SU-DHL-6 (cell line): ENCODE results near the gene SGPL1.

Experiments
- H2AFZ ChIP-seq: fragments of 200-600 bp; sonication (generic); 2 replicates; pipeline ENCODE4 v1.6.1; 2014; ENCODE audit warnings: low read depth, mild to moderate bottlenecking, moderate library complexity, mixed read lengths, antibody characterized with exemption, low read length; ENCODE audit not compliant: severe bottlenecking
- H3F3A ChIP-seq: fragments of 200-600 bp; shearing (Covaris generic); 2 replicates; pipeline ENCODE4 v1.6.0; 2016; ENCODE audit warnings: antibody characterized with exemption, mild to moderate bottlenecking; ENCODE audit not compliant: insufficient read depth
- H3K27ac ChIP-seq: fragments of 200-600 bp; sonication (generic); 2 replicates; pipeline ENCODE4 v1.5.1; 2016; ENCODE audit warnings: low read depth, mild to moderate bottlenecking, low read length, moderate library complexity, mixed read lengths
- H3K27me3 ChIP-seq: fragments of 200-600 bp; sonication (generic), shearing (Covaris generic); 2 replicates; pipeline ENCODE4 v1.6.0; 2014; ENCODE audit warnings: mild to moderate bottlenecking, low read length
- H3K36me3 ChIP-seq: fragments of 200-600 bp; sonication (generic); 2 replicates; pipeline ENCODE4 v1.6.1; 2014; ENCODE audit warnings: mild to moderate bottlenecking, low read length, mixed read lengths
- H3K4me2 ChIP-seq: fragments of 300-600, 200-600 bp; shearing (Covaris generic), sonication (generic); 2 replicates; pipeline ENCODE4 v1.6.0; 2014; ENCODE audit warnings: low read length, low read depth, mild to moderate bottlenecking; ENCODE audit not compliant: poor library complexity, severe bottlenecking
- H3K4me3 ChIP-seq: fragments of 200-600 bp; sonication (generic); 2 replicates; pipeline ENCODE4 v1.5.1; 2014; ENCODE audit warnings: antibody characterized with exemption, low read length, mild to moderate bottlenecking, mixed read lengths; ENCODE audit not compliant: insufficient read depth, poor library complexity, severe bottlenecking
- H3K79me2 ChIP-seq: fragments of 200-600 bp; sonication (generic); 2 replicates; pipeline ENCODE4 v1.6.1; 2014; ENCODE audit warnings: mild to moderate bottlenecking, low read length, moderate library complexity; ENCODE audit not compliant: insufficient read depth
- H3K9ac ChIP-seq: fragments of 200-600 bp; sonication (generic); 2 replicates; pipeline ENCODE4 v1.7.0; 2014; ENCODE audit warnings: mild to moderate bottlenecking, low read length
- H3K9me2 ChIP-seq: fragments of 200-600 bp; sonication (generic); replicated peaks from 2 replicates; pipeline ENCODE4 v1.6.1; 2014; ENCODE audit warnings: low read length; ENCODE audit not compliant: insufficient read depth
- H3K9me3 ChIP-seq: fragments of 200-600 bp; sonication (generic); 2 replicates; pipeline ENCODE4 v1.6.1; 2014; ENCODE audit warnings: low read length, mixed read lengths; ENCODE audit not compliant: insufficient read depth
- H4K20me1 ChIP-seq: fragments of 200-600 bp; sonication (generic); 2 replicates; pipeline ENCODE4 v1.6.1; 2014; ENCODE audit warnings: low read depth, mild to moderate bottlenecking, antibody characterized with exemption, low read length, moderate library complexity, mixed read lengths
- CTCF ChIP-seq: fragments of 200-600 bp; sonication (generic); IDR thresholded peaks from one replicate; pipeline ENCODE4 v1.5.1; 2017; ENCODE audit warnings: antibody characterized with exemption, mild to moderate bottlenecking, low read length, moderate library complexity; ENCODE audit not compliant: insufficient read depth, poor library complexity, severe bottlenecking
- EZH2phosphoT487 ChIP-seq: fragments of 200-600 bp; sonication (generic), shearing (Covaris generic); conservative IDR thresholded peaks from 2 replicates; pipeline ENCODE4 v1.6.1; 2018; ENCODE audit warnings: mild to moderate bottlenecking, antibody characterized with exemption, low read length, moderate library complexity, mixed read lengths

Gene SGPL1

GRCh38 chr10:70927189-70927943 lies 111.6 kb downstream of the SGPL1 start:
- H3K9me2 ChIP-seq: no peaks in the 10 kb centered on the region
- no peak overlapping the region for H3K9ac ChIP-seq
- H3K27me3 ChIP-seq: no peaks in the 10 kb centered on the region
- no peaks in the 10 kb centered on the region for H3K9me3 ChIP-seq
- H3K4me3 ChIP-seq: no peak overlapping the region
- H3K79me2 ChIP-seq: no peaks in the 10 kb centered on the region
- no peaks in the 10 kb centered on the region for H3K36me3 ChIP-seq
- no peak for TF ChIP-seq EZH2phosphoT487
- TF ChIP-seq CTCF: no peak
- no peaks in the 10 kb centered on the region for H3F3A ChIP-seq
- no peaks in the 10 kb centered on the region for H4K20me1 ChIP-seq
- H2AFZ ChIP-seq: no peak overlapping the region
- no peak overlapping the region for H3K27ac ChIP-seq
- H3K4me2 ChIP-seq: no peak overlapping the region

- Histone ChIP-seq H2AFZ (no peak overlapping the region), H3K4me2 (no peak overlapping the region), H3K36me3 (no peaks in the 10 kb centered on the region), H3K9me2 (no peaks in the 10 kb centered on the region), H3K79me2 (no peaks in the 10 kb centered on the region), H3F3A (no peaks in the 10 kb centered on the region), H3K9me3 (no peaks in the 10 kb centered on the region), H3K27ac (no peak overlapping the region), H3K27me3 (no peaks in the 10 kb centered on the region), H3K9ac (no peak overlapping the region), H4K20me1 (no peaks in the 10 kb centered on the region), H3K4me3 (no peak overlapping the region)
- no peak for TF ChIP-seq EZH2phosphoT487
- no peak for TF ChIP-seq CTCF
Observed at GRCh38 chr10:70928140-70928539, 112.4 kb downstream of the SGPL1 start.

- no peaks in the 10 kb centered on the region for H3K36me3 ChIP-seq
- no peak overlapping the region for H3K27ac ChIP-seq
- H4K20me1 ChIP-seq: no peaks in the 10 kb centered on the region
- H3K79me2 ChIP-seq: no peaks in the 10 kb centered on the region
- no peaks in the 10 kb centered on the region for H3K27me3 ChIP-seq
- no peak overlapping the region for H3K9ac ChIP-seq
- TF ChIP-seq CTCF (no peak), EZH2phosphoT487 (no peak)
- H3K4me2 ChIP-seq: no peak overlapping the region
- no peaks in the 10 kb centered on the region for H3K9me2 ChIP-seq
- H3K4me3 ChIP-seq: no peak overlapping the region
- H2AFZ ChIP-seq: no peak overlapping the region
- no peaks in the 10 kb centered on the region for H3F3A ChIP-seq
- H3K9me3 ChIP-seq: no peaks in the 10 kb centered on the region
Observed at GRCh38 chr10:70930263-70931000, 114.7 kb downstream of the SGPL1 start.
